ENCODE results near the gene ABLIM2. TPM values are rescaled to one million over a fixed set of nuclear protein-coding genes. Genes with fewer than 3 reads are reported as not detected.

Gene ABLIM2
- total and polyA plus RNA-seq, 2 of the 13 experiments (the other 11 are each of a cell fraction or from before 2014, with no cell fraction given) = 0.20 to 0.37 TPM

DNA sequence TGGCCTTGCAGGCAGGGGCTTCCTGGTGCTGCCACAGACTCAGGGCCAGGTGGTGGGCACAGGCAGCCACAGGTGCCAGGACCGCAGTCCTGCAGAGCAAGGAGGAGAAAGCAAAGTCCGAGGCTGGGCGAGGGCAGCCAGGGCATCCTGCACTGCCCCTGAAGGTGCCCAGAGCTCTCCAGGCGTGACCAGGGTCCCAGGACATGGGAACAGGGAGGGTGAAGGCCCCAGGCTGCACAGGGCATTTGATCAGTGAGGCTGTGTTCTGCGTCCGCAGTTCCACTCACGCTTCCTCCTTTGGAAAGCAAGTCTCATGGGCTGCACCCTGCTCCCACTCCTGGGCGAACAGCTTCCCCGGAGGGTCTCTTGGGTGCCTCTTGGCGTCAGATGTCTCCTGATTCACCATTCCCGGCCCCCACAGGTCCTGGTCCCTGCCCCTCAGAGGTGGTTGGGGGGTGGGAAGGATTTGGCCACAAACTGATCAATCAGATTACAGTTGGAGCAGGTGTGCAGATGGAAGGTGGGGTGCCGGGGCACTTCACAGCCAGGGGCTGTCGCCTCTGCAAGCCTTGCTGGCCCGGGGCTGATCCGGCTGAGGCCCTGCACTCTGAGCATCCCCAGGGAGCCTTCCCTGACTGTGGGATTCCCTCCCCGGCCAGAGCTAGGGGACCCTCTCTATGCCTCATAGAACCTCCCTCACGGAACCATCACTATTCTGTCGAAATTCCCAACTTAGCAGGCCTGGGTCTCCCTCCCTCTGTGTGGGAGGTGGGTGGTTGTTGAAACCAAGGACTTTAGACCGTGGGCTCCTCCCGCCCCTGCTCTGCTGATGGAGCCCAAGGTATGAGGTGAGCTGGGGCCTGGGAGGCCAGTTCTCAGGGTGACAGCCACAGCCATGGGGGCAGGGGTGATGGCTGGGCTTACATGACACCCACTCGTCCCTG, 43.8 kb upstream of the ABLIM2 start (continued):
- TF ChIP-seq, protein P1, sequence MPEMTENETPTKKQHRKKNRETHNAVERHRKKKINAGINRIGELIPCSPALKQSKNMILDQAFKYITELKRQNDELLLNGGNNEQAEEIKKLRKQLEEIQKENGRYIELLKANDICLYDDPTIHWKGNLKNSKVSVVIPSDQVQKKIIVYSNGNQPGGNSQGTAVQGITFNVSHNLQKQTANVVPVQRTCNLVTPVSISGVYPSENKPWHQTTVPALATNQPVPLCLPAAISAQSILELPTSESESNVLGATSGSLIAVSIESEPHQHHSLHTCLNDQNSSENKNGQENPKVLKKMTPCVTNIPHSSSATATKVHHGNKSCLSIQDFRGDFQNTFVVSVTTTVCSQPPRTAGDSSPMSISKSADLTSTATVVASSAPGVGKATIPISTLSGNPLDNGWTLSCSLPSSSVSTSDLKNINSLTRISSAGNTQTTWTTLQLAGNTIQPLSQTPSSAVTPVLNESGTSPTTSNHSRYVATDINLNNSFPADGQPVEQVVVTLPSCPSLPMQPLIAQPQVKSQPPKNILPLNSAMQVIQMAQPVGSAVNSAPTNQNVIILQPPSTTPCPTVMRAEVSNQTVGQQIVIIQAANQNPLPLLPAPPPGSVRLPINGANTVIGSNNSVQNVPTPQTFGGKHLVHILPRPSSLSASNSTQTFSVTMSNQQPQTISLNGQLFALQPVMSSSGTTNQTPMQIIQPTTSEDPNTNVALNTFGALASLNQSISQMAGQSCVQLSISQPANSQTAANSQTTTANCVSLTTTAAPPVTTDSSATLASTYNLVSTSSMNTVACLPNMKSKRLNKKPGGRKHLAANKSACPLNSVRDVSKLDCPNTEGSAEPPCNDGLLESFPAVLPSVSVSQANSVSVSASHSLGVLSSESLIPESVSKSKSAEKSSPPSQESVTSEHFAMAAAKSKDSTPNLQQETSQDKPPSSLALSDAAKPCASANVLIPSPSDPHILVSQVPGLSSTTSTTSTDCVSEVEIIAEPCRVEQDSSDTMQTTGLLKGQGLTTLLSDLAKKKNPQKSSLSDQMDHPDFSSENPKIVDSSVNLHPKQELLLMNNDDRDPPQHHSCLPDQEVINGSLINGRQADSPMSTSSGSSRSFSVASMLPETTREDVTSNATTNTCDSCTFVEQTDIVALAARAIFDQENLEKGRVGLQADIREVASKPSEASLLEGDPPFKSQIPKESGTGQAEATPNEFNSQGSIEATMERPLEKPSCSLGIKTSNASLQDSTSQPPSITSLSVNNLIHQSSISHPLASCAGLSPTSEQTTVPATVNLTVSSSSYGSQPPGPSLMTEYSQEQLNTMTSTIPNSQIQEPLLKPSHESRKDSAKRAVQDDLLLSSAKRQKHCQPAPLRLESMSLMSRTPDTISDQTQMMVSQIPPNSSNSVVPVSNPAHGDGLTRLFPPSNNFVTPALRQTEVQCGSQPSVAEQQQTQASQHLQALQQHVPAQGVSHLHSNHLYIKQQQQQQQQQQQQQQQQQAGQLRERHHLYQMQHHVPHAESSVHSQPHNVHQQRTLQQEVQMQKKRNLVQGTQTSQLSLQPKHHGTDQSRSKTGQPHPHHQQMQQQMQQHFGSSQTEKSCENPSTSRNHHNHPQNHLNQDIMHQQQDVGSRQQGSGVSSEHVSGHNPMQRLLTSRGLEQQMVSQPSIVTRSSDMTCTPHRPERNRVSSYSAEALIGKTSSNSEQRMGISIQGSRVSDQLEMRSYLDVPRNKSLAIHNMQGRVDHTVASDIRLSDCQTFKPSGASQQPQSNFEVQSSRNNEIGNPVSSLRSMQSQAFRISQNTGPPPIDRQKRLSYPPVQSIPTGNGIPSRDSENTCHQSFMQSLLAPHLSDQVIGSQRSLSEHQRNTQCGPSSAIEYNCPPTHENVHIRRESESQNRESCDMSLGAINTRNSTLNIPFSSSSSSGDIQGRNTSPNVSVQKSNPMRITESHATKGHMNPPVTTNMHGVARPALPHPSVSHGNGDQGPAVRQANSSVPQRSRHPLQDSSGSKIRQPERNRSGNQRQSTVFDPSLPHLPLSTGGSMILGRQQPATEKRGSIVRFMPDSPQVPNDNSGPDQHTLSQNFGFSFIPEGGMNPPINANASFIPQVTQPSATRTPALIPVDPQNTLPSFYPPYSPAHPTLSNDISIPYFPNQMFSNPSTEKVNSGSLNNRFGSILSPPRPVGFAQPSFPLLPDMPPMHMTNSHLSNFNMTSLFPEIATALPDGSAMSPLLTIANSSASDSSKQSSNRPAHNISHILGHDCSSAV (CRISPR knock-in tag; IDR thresholded peaks at IDR 0.05; ENCODE audit: borderline replicate concordance) = no peak
- TF ChIP-seq, protein P2, sequence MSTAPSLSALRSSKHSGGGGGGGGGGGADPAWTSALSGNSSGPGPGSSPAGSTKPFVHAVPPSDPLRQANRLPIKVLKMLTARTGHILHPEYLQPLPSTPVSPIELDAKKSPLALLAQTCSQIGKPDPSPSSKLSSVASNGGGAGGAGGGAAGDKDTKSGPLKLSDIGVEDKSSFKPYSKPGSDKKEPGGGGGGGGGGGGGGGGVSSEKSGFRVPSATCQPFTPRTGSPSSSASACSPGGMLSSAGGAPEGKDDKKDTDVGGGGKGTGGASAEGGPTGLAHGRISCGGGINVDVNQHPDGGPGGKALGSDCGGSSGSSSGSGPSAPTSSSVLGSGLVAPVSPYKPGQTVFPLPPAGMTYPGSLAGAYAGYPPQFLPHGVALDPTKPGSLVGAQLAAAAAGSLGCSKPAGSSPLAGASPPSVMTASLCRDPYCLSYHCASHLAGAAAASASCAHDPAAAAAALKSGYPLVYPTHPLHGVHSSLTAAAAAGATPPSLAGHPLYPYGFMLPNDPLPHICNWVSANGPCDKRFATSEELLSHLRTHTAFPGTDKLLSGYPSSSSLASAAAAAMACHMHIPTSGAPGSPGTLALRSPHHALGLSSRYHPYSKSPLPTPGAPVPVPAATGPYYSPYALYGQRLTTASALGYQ (CRISPR knock-in tag; IDR thresholded peaks at IDR 0.05) = 0 out of 2 replicates have a peak, but pooled peaks have one; percentile 46
- TF ChIP-seq, protein P3, sequence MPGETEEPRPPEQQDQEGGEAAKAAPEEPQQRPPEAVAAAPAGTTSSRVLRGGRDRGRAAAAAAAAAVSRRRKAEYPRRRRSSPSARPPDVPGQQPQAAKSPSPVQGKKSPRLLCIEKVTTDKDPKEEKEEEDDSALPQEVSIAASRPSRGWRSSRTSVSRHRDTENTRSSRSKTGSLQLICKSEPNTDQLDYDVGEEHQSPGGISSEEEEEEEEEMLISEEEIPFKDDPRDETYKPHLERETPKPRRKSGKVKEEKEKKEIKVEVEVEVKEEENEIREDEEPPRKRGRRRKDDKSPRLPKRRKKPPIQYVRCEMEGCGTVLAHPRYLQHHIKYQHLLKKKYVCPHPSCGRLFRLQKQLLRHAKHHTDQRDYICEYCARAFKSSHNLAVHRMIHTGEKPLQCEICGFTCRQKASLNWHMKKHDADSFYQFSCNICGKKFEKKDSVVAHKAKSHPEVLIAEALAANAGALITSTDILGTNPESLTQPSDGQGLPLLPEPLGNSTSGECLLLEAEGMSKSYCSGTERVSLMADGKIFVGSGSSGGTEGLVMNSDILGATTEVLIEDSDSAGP (CRISPR knock-in tag; IDR thresholded peaks at IDR 0.05; ENCODE audit: borderline replicate concordance) = no peak; the same call in 1 of the 2 replicates
- TF ChIP-seq ZNF430 (CRISPR knock-in tag; IDR thresholded peaks at IDR 0.05) (no peak), PITX1 (CRISPR knock-in tag; IDR thresholded peaks at IDR 0.05) (peak; percentile 29; the same call in 1 of the 2 replicates), ZBTB38 (CRISPR knock-in tag; IDR thresholded peaks at IDR 0.05) (peak; percentile 27; the same call in 1 of the 2 replicates), ZNF510 (CRISPR knock-in tag; IDR thresholded peaks at IDR 0.05; ENCODE audit: low read depth) (no peak)
- TF ChIP-seq, protein P4, sequence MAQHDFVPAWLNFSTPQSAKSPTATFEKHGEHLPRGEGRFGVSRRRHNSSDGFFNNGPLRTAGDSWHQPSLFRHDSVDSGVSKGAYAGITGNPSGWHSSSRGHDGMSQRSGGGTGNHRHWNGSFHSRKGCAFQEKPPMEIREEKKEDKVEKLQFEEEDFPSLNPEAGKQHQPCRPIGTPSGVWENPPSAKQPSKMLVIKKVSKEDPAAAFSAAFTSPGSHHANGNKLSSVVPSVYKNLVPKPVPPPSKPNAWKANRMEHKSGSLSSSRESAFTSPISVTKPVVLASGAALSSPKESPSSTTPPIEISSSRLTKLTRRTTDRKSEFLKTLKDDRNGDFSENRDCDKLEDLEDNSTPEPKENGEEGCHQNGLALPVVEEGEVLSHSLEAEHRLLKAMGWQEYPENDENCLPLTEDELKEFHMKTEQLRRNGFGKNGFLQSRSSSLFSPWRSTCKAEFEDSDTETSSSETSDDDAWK (CRISPR knock-in tag; IDR thresholded peaks at IDR 0.05) = no peak

Measured in HepG2 (cell line).